ENCODE results near the gene INSL3. TPM values are rescaled to one million over a fixed set of nuclear protein-coding genes. Genes with fewer than 3 reads are reported as not detected.
A peak's percentile ranks its signal among the peaks of the same experiment; 100 is the strongest.

Gene INSL3
- total and polyA plus RNA-seq, 11 donors = 0.56 TPM; not detected in 10

DNA sequence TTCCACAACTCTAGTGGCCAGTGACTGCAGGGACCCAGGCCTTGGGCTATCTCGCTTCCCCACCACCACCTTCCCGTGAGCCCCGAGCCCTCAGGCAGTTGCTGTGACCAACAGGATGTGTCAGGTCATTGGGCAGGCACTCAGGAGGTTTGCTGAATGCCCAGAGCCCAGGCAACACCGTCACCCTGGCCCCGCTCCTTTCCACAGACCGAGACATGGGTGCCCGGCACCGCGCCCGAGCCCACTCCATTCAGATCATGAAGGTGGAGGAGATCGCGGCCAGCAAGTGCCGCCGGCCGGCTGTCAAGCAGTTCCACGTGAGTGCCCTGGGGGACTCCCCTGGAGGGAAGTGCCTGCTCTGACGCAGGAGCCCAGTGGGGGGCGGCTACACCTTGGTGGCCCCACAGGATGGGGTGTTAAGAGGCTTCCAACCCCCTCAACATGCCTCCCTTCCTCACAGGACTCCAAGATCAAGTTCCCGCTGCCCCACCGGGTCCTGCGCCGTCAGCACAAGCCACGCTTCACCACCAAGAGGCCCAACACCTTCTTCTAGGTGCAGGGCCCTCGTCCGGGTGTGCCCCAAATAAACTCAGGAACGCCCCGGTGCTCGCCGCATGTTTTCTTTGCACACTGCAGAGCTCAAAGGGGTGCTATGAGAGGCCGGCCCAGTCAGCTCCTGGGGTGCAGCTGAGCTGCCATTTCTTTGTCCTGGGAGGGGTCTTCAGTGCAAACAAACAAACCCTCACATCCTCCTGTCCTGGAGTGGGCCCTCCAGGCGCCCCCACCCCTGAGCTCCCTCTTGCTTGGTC lies 41.6 kb upstream of the INSL3 start:
- intact Hi-C loops (cut with DNase I) = loop anchor here in 4 of 10 donors (5.0 kb wide), 3 partner anchors 64 to 134 kb away; partner anchors contain the start of gene CCDC124 (in 1 of the 4)
- DNase-seq (no peak), ATAC-seq (no peak)
- Histone ChIP-seq H3K9me3 (no peaks in the 10 kb centered on the region), H3K4me3 (no peak overlapping the region), H3K4me1 (peaks cover 5 to 40% (median 17%) of the 10 kb centered on the region in 12 donors), H3K27me3 (no peaks in the 10 kb centered on the region), H3K27ac (peak overlapping the region in 3 of 12 donors; percentile 10 to 30 (median 23)), H3K36me3 (peaks cover 0 to 54% (median 46%) of the 10 kb centered on the region in 9 donors)
- 87 to 88% (median 87%) methylated on average over 28 to 31 of the region's 31 CpGs for WGBS, 4 donors
- peak in 1 of 2 donors; percentile 7 for TF ChIP-seq POLR2A (IDR thresholded peaks at IDR 0.05)
- TF ChIP-seq, protein P1, sequence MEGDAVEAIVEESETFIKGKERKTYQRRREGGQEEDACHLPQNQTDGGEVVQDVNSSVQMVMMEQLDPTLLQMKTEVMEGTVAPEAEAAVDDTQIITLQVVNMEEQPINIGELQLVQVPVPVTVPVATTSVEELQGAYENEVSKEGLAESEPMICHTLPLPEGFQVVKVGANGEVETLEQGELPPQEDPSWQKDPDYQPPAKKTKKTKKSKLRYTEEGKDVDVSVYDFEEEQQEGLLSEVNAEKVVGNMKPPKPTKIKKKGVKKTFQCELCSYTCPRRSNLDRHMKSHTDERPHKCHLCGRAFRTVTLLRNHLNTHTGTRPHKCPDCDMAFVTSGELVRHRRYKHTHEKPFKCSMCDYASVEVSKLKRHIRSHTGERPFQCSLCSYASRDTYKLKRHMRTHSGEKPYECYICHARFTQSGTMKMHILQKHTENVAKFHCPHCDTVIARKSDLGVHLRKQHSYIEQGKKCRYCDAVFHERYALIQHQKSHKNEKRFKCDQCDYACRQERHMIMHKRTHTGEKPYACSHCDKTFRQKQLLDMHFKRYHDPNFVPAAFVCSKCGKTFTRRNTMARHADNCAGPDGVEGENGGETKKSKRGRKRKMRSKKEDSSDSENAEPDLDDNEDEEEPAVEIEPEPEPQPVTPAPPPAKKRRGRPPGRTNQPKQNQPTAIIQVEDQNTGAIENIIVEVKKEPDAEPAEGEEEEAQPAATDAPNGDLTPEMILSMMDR (IDR thresholded peaks at IDR 0.05) = no peak

DNA sequence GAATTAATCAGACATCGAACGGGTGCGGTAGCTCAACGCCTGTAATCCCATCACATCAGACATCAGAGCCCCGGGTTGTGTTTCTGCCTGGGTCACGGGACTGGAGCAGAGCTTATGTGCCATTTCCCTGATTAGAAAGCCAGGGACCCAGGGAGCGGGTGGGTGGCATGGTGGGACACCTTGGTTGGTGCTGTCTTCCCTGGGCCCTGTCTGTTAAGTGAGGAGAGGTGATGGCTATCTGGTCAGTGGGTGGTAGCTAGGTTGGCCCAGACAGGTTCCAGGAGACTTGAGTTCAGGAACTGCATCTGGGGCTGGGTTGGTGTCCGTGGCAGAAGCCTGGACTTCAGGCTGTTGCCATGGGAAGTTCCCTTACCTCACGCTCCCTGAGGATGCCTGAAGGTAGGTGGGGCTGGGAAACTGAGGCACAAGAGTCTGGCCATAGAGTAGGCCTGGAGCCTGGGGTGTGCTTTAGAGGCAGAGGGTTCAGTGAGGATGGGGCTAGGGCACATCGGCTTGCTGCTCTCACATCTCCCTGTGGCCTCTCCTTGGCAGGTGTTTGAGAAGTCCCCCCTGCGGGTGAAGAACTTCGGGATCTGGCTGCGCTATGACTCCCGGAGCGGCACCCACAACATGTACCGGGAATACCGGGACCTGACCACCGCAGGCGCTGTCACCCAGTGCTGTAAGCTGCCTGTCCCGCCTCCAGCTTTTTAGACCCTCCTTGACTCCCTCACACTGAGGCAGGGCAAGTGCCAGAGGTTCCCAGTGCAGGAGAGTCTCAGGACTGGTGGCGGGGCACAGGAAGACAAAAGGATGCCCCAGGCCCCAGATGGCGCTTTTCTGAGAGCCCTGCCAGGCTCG lies 40.5 kb upstream of the INSL3 start:
- intact Hi-C loops (cut with DNase I) = loop anchor here in 4 of 10 donors (5.0 kb wide), 3 partner anchors 66 to 136 kb away; partner anchors contain the start of gene CCDC124 (in 1 of the 4)
- ATAC-seq (no peak), DNase-seq (no peak)
- Histone ChIP-seq H3K4me3 (peak overlapping the region in 6 of 12 donors; percentile 87 to 100 (median 92)), H3K36me3 (peaks cover 0 to 54% (median 46%) of the 10 kb centered on the region in 9 donors), H3K27ac (no peak overlapping the region), H3K4me1 (peaks cover 5 to 40% (median 17%) of the 10 kb centered on the region in 12 donors), H3K9me3 (no peaks in the 10 kb centered on the region), H3K27me3 (no peaks in the 10 kb centered on the region)
- WGBS, 4 donors = 81 to 85% (median 83%) methylated on average over 10 to 23 of the region's 23 CpGs
- TF ChIP-seq, protein P1 (IDR thresholded peaks at IDR 0.05) = no peak

GRCh38 chr19:17860993-17861360 lies 39.7 kb upstream of the INSL3 start:
- Histone ChIP-seq H3K36me3 (peaks cover 0 to 51% (median 46%) of the 10 kb centered on the region in 9 donors), H3K27ac (peak overlapping the region in 6 of 12 donors; percentile 86 to 96 (median 91)), H3K27me3 (no peaks in the 10 kb centered on the region), H3K9me3 (no peaks in the 10 kb centered on the region), H3K4me3 (peak overlapping the region; percentile 68 to 100 (median 88)), H3K4me1 (peaks cover 5 to 40% (median 17%) of the 10 kb centered on the region in 12 donors)
- TF ChIP-seq, protein P1 (IDR thresholded peaks at IDR 0.05) = no peak
- TF ChIP-seq POLR2A (IDR thresholded peaks at IDR 0.05) = no peak
- 50 to 60% (median 54%) methylated on average over 7 of the region's 7 CpGs for WGBS, 4 donors
- intact Hi-C loops (cut with DNase I) = loop anchor here in 4 of 10 donors (5.0 kb wide), 3 partner anchors 66 to 136 kb away; partner anchors contain the start of gene CCDC124 (in 1 of the 4)
- DNase-seq (no peak), ATAC-seq (no peak)
